ENCODE data around the gene WDR53. TPM values are rescaled to one million over a fixed set of nuclear protein-coding genes. Genes with fewer than 3 reads are reported as not detected.

The WDR53 gene
- total and polyA plus RNA-seq, 9 of the 15 experiments (the other 6 are each of a cell fraction or from before 2014, with no cell fraction given) = 13.0 to 34.5 (median 20.9) TPM

DNA sequence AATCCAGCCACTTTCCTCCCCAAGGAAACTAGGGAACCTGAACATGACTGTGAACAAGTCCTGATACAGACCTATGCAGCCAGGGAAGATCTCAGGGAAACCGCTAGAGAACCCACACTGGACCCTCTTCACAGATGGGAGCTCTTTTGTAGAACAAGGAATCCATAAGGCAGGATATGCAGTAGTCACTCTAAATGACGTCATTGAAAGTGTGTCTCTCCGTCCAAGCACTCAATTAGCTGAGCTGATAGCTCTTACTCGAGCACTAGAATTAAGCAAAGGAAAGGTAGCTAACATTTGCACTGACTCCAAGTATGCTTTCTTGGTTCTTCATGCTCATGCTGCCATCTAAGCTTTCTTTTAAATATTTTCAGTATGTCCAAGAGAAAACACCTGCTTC is 43.2 kb downstream of the WDR53 start:
- no peak overlapping the region for H3K4me3 ChIP-seq
- BruUV-seq (replicated peaks) = no TSS peak
- H3K27me3 ChIP-seq (ENCODE audit: control insufficient read depth in 2 of 2, insufficient read depth in 2 of 2, low read length in 2 of 2) = no peaks in the 10 kb centered on the region
- TF ChIP-seq ZNF668 (CRISPR knock-in tag; IDR thresholded peaks at IDR 0.05) = no peak
- peak; percentile 94 for TF ChIP-seq ATF7 (IDR thresholded peaks at IDR 0.05)
- no peak for TF ChIP-seq ZFP30 (CRISPR knock-in tag; IDR thresholded peaks at IDR 0.05; ENCODE audit: borderline replicate concordance)
- no peak for TF ChIP-seq TOE1 (IDR thresholded peaks at IDR 0.05; ENCODE audit: borderline replicate concordance)
- no peak for TF ChIP-seq TOE1 (CRISPR knock-in tag; IDR thresholded peaks at IDR 0.05; ENCODE audit: borderline replicate concordance, low read depth)
- no peak for TF ChIP-seq ARNT (IDR thresholded peaks at IDR 0.05)
- TF ChIP-seq JUNB (CRISPR knock-in tag; conservative IDR thresholded peaks at IDR 0.05) = peak; percentile 54; the same call in 1 of the 2 replicates
- no peak for TF ChIP-seq SMAD3 (CRISPR knock-in tag; conservative IDR thresholded peaks at IDR 0.05)
- peak; percentile 92 for TF ChIP-seq ATF3 (IDR thresholded peaks at IDR 0.05)
- no peak for TF ChIP-seq ATF3 (CRISPR knock-in tag; conservative IDR thresholded peaks at IDR 0.05)
- no peak for TF ChIP-seq ELF2 (CRISPR knock-in tag; IDR thresholded peaks at IDR 0.05)
- no peak for TF ChIP-seq ATF1 (CRISPR knock-in tag; IDR thresholded peaks at IDR 0.05)
- peak; percentile 20; the same call in 1 of the 2 replicates for TF ChIP-seq ATF1 (tag; IDR thresholded peaks at IDR 0.05)
- peak; percentile 59; the same call in 1 of the 2 replicates for TF ChIP-seq JUND (IDR thresholded peaks at IDR 0.05; ENCODE audit: borderline replicate concordance, low read depth, low read length)
- peak; percentile 50; the same call in 1 of the 3 replicates for TF ChIP-seq JUND (tag; IDR thresholded peaks at IDR 0.05; ENCODE audit: borderline replicate concordance, low read depth, low read length)
- no peaks in the 10 kb centered on the region for H3K79me2 ChIP-seq (ENCODE audit: control insufficient read depth, insufficient read depth, low read length)
- H3K9me1 ChIP-seq (ENCODE audit: control insufficient read depth, insufficient read depth, low read length) = no peaks in the 10 kb centered on the region
- no peaks in the 10 kb centered on the region for H3K36me3 ChIP-seq (ENCODE audit: control insufficient read depth, insufficient read depth, low read length)
- no peak for FAIRE-seq
- 29% methylated on average over 4 of the region's 4 CpGs for WGBS (ENCODE audit: insufficient coverage, low coverage, missing lambda C conversion rate)
- no peak overlapping the region for H3K9ac ChIP-seq (ENCODE audit: insufficient read depth in 1 of 2, low read depth in 2 of 2, low read length in 2 of 2)
- in situ Hi-C loops (cut with MboI) (no loop called here), intact Hi-C loops (cut with micrococcal nuclease) (loop anchor here (2.0 to 10.0 kb wide), 4 partner anchors 42 to 660 kb away; partner anchors contain the start of genes FBXO45, NCBP2 and WDR53)
- no peak for ATAC-seq
- H4K20me1 ChIP-seq (replicated peaks; ENCODE audit: control insufficient read depth, insufficient read depth, low read length) = no peaks in the 10 kb centered on the region
- peaks cover 16 to 20% of the 10 kb centered on the region in 2 experiments for H3K4me1 ChIP-seq (replicated peaks in 1 of 2; ENCODE audit: control insufficient read depth in 2 of 2, insufficient read depth in 2 of 2, low read length in 2 of 2)
- no peak for DNase-seq (ENCODE audit: extremely low read depth in 1 of 4, low spot score in 3 of 4)
- H2AFZ ChIP-seq (ENCODE audit: low read depth, low read length) = peak overlapping the region; percentile 71
- no peaks in the 10 kb centered on the region for H3K9me3 ChIP-seq (replicated peaks; ENCODE audit: control insufficient read depth, insufficient read depth, low read depth, low read length)
- POLR2A ChIA-PET = no interaction called here
- CTCF ChIA-PET (ENCODE audit: low intra/inter-chr PET ratio) = interaction anchor here (1.3 to 2.0 kb wide), 2 partner anchors 160 to 445 kb away, joined by 5 to 8 read pairs; no protein-coding TSS in a partner anchor
- H3K4me2 ChIP-seq (ENCODE audit: insufficient read depth, low read length) = no peak overlapping the region
- H3K27ac ChIP-seq (ENCODE audit: extremely low read depth, low read depth, low read length) = no peak overlapping the region
